K562 (cell line): ENCODE data around the gene PRKAR1B. TPM values are rescaled to one million over a fixed set of nuclear protein-coding genes. Genes with fewer than 3 reads are reported as not detected.

ENCODE experiments used
- ATAC-seq: fragments of 200-7000 bp; cut with Tn5 transposase; 3 replicates; pipeline ENCODE4 v1.9.1; 2020; ENCODE audit warnings: moderate library complexity
- BruUV-seq: library from RNA; stranded (reverse); fragments of 400-500 nt; replicated peaks from 2 replicates; lab custom pipeline; 2021; lab: Mats Ljungman, UMichigan
- CTCF ChIA-PET: fragments of 300-600 bp; formaldehyde crosslinking; extraction: SDS; loops from one replicate; lab custom pipeline; 2021; ENCODE audit warnings: low intra/inter-chr PET ratio; lab: Yijun Ruan, JAX
- POLR2A ChIA-PET: fragments of 300-600, 350-650 bp; sonication (Branson Sonifier 250); formaldehyde crosslinking; extraction: SDS; loops from one replicate; lab custom pipeline; 2021; ENCODE audit warnings: antibody characterized with exemption, inconsistent platforms; lab: Yijun Ruan, JAX
- DNase-seq, 4 experiments: peaks; one replicate each; pipeline versions ENCODE4 v3.0.0 to v3.0.0-alpha.2; 2011 to 2018; ENCODE audit warnings: low spot score in 3 of 4, mixed read lengths in 3 of 4; ENCODE audit errors: extremely low read depth in 1 of 4
- FAIRE-seq: peaks from 2 replicates; lab custom pipeline; 2011; peaks lifted over from hg19 to GRCh38; lab: Jason Lieb, UNC
- H2AFZ ChIP-seq: 2 replicates; pipeline ENCODE4 v1.6.0; 2011; ENCODE audit warnings: low read depth, low read length, control low read depth, inconsistent platforms
- H3K27ac ChIP-seq: fragments of 200-600 bp; 3 replicates; pipeline ENCODE4 v1.8.0; 2011; ENCODE audit warnings: low read depth, mild to moderate bottlenecking, control low read depth, inconsistent platforms, low read length, moderate library complexity, mixed read lengths; ENCODE audit errors: extremely low read depth
- H3K27me3 ChIP-seq, 2 experiments: fragments of 300-600 bp in 1 of 2; 2 replicates in 1 of 2; 3 replicates in 1 of 2; pipeline versions ENCODE4 v1.6.0 to v1.8.0; 2011; ENCODE audit warnings: inconsistent platforms in 2 of 2, low read length in 2 of 2, mild to moderate bottlenecking in 1 of 2, mixed read lengths in 1 of 2, moderate library complexity in 1 of 2; ENCODE audit not compliant: control insufficient read depth in 2 of 2, insufficient read depth in 2 of 2
- H3K36me3 ChIP-seq: fragments of 300-600 bp; 3 replicates; pipeline ENCODE4 v1.8.0; 2011; ENCODE audit warnings: mild to moderate bottlenecking, low read length, inconsistent platforms; ENCODE audit not compliant: control insufficient read depth, insufficient read depth
- H3K4me1 ChIP-seq, 2 experiments: fragments of 200-600 bp in 1 of 2; replicated peaks in 1 of 2; 2 replicates in 1 of 2; 3 replicates in 1 of 2; pipeline versions ENCODE4 v1.5.1 to v1.8.0; 2011; ENCODE audit warnings: inconsistent platforms in 2 of 2, low read length in 2 of 2, mild to moderate bottlenecking in 1 of 2, mixed read lengths in 1 of 2, moderate library complexity in 1 of 2; ENCODE audit not compliant: control insufficient read depth in 2 of 2, insufficient read depth in 2 of 2
- H3K4me2 ChIP-seq: 2 replicates; pipeline ENCODE4 v1.6.1; 2011; ENCODE audit warnings: low read length, control low read depth, inconsistent platforms, mixed read lengths; ENCODE audit not compliant: insufficient read depth
- H3K4me3 ChIP-seq: fragments of 200-600 bp; sonication (generic), shearing (Covaris generic); 2 replicates; pipeline ENCODE4 v1.5.1; 2016; ENCODE audit warnings: control low read depth, inconsistent platforms
- H3K79me2 ChIP-seq: fragments of 200-600 bp; 3 replicates; pipeline ENCODE4 v1.8.0; 2011; ENCODE audit warnings: low read length, inconsistent platforms; ENCODE audit not compliant: control insufficient read depth, insufficient read depth
- H3K9ac ChIP-seq, 2 experiments: 2 replicates each; pipeline versions ENCODE4 v1.6.0 to v1.6.1; 2011; ENCODE audit warnings: low read depth in 2 of 2, low read length in 2 of 2, control low read depth in 1 of 2, inconsistent platforms in 1 of 2, mild to moderate bottlenecking in 1 of 2, mixed read lengths in 1 of 2; ENCODE audit not compliant: insufficient read depth in 1 of 2
- H3K9me1 ChIP-seq: one replicate; pipeline ENCODE4 v1.6.0; 2011; ENCODE audit warnings: inconsistent platforms, mild to moderate bottlenecking, low read length, moderate library complexity; ENCODE audit not compliant: control insufficient read depth, insufficient read depth
- H3K9me3 ChIP-seq: replicated peaks from 2 replicates; pipeline ENCODE4 v1.5.1; 2011; ENCODE audit warnings: low read depth, low read length, inconsistent platforms; ENCODE audit not compliant: control insufficient read depth, insufficient read depth
- H4K20me1 ChIP-seq: replicated peaks from 2 replicates; pipeline ENCODE4 v1.6.1; 2011; ENCODE audit warnings: low read length, inconsistent platforms, mixed read lengths; ENCODE audit not compliant: control insufficient read depth, insufficient read depth
- FOXK1 ChIP-seq: sonication (generic); formaldehyde crosslinking; IDR thresholded peaks from 2 replicates; pipeline ENCODE4 v1.8.0; 2022; ENCODE audit warnings: missing genetic modification reagents, mild to moderate bottlenecking, borderline replicate concordance
- HNRNPLL ChIP-seq: fragments of 200-400 bp; formaldehyde crosslinking; IDR thresholded peaks from 2 replicates; pipeline ENCODE4 v1.6.1; 2017; ENCODE audit warnings: low read length, low read depth, mild to moderate bottlenecking; ENCODE audit not compliant: poor library complexity, severe bottlenecking
- POLR2A ChIP-seq: fragments of 450-650 bp; conservative IDR thresholded peaks from 2 replicates; pipeline ENCODE4 v1.6.1; 2016
- POLR2H ChIP-seq: IDR thresholded peaks from 2 replicates; pipeline ENCODE4 v1.6.1; 2016; ENCODE audit warnings: missing genetic modification characterization, low read depth, mild to moderate bottlenecking, control low read depth, missing compliant biosample characterization, moderate library complexity
- SMAD2 ChIP-seq: fragments of 150-350 bp; IDR thresholded peaks from 2 replicates; pipeline ENCODE4 v1.6.1; 2014; ENCODE audit warnings: low read depth, mild to moderate bottlenecking, low read length
- TSC22D4 ChIP-seq: fragments of 450-650 bp; IDR thresholded peaks from 2 replicates; pipeline ENCODE4 v1.6.1; 2016; ENCODE audit warnings: missing genetic modification characterization, missing biosample characterization, control low read depth
- ZNF146 ChIP-seq: IDR thresholded peaks from one replicate; pipeline ENCODE4 v1.6.1; 2018; ENCODE audit warnings: missing compliant biosample characterization; ENCODE audit not compliant: unreplicated experiment
- ZNF449 ChIP-seq: fragments of 250-450 bp; sonication (Bioruptor Pico); IDR thresholded peaks from 2 replicates; pipeline ENCODE4 v1.8.0; 2022; ENCODE audit warnings: moderate library complexity, mild to moderate bottlenecking, inconsistent platforms
- whole genome bisulfite sequencing: fragments of 100-300 bp; shearing (Covaris generic); methylation state at CpG from one replicate; pipeline ENCODE4 v1.1.6; 2016; ENCODE audit warnings: low coverage, mixed read lengths; ENCODE audit not compliant: insufficient coverage; ENCODE audit errors: missing lambda C conversion rate; 5-methylcytosine and 5-hydroxymethylcytosine counted together
- in situ Hi-C: fragments of 300-500 bp; cut with MboI; formaldehyde crosslinking; loops from 4 replicates; pipeline ENCODE4 v1.15.0; 2018; ENCODE audit warnings: inconsistent platforms, mixed read lengths
- intact Hi-C: fragments of 100-400 bp; cut with micrococcal nuclease; formaldehyde crosslinking; loops from 2 replicates; pipeline ENCODE4 v1.14.2; 2022
- polyA plus RNA-seq, 8 experiments: library from polyadenylated mRNA; depleted of rRNA in 4 of 8; stranded (reverse) in 5 of 8; unstranded in 3 of 8; fragments of >200 nt; fragmentation: Nextera tagmentation in 2 of 8; fragmentation: Illumina TruSeq in 1 of 8; extraction: Ambion mirVana in 2 of 8; extraction: Trizol in 1 of 8; gene quantifications; 2 replicates each; pipeline versions ENCODE4 v1.2.1 to v1.2.3, GENCODE V29; 2011 to 2014; ENCODE audit warnings: inconsistent platforms in 1 of 8, missing spikeins in 1 of 8
- total RNA-seq, 7 experiments: library from RNA; depleted of rRNA in 6 of 7; stranded (reverse); fragments of >200 nt in 6 of 7; fragmentation: Illumina TruSeq in 2 of 7; extraction: Trizol in 2 of 7; gene quantifications; 2 replicates each; pipeline versions ENCODE4 v1.2.1 to v1.2.3, GENCODE V29; 2011 to 2021; ENCODE audit warnings: low replicate concordance in 1 of 7
- TF ChIP-seq, protein P1 (sequence below): sonication (generic); formaldehyde crosslinking; IDR thresholded peaks from 2 replicates; pipeline ENCODE4 v1.9.0; 2022; ENCODE audit warnings: mild to moderate bottlenecking, missing genetic modification reagents
- TF ChIP-seq, protein P2 (sequence below): fragments of 250-450 bp; sonication (Bioruptor Pico); IDR thresholded peaks from 2 replicates; pipeline ENCODE4 v1.5.0; 2021; ENCODE audit warnings: mild to moderate bottlenecking, moderate library complexity

The PRKAR1B gene
- total and polyA plus RNA-seq, 9 of the 15 experiments (the other 6 are each of a cell fraction or from before 2014, with no cell fraction given), result 0.99 to 30.5 (median 12.7) TPM

GRCh38 chr7:683526-684205 is 43.4 kb downstream of the PRKAR1B start:
- intact Hi-C loops, result no loop called here
- BruUV-seq, result no TSS peak
- H3K9me1 ChIP-seq, result no peaks in the 10 kb centered on the region
- no peaks in the 10 kb centered on the region for H3K79me2 ChIP-seq
- H3K9ac ChIP-seq, result no peak overlapping the region
- no peaks in the 10 kb centered on the region for H3K27me3 ChIP-seq
- 80% methylated on average over 14 of the region's 19 CpGs for WGBS
- TF ChIP-seq ZNF449 (no peak), POLR2A (no peak)
- TF ChIP-seq, protein P1, sequence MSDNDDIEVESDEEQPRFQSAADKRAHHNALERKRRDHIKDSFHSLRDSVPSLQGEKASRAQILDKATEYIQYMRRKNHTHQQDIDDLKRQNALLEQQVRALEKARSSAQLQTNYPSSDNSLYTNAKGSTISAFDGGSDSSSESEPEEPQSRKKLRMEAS, result 0 out of 2 replicates have a peak, but pooled peaks have one; percentile 12
- TF ChIP-seq, all 486 proteins: peak for 1
- Histone ChIP-seq H2AFZ (no peak overlapping the region), H3K27ac (no peak overlapping the region), H3K4me1 (no peaks in the 10 kb centered on the region), H4K20me1 (no peaks in the 10 kb centered on the region), H3K36me3 (peaks cover 17% of the 10 kb centered on the region; the same call in 2 of the 3 replicates), H3K9me3 (peaks cover 25% of the 10 kb centered on the region), H3K4me2 (no peak overlapping the region), H3K4me3 (no peak overlapping the region)
- ATAC-seq, result no peak
- no peak for FAIRE-seq
- ChIA-PET CTCF (no interaction called here), POLR2A (no interaction called here)
- in situ Hi-C loops, result no loop called here
- DNase-seq, result no peak

GRCh38 chr7:682810-683209 is 44.3 kb downstream of the PRKAR1B start:
- no peaks in the 10 kb centered on the region for H3K9me1 ChIP-seq
- H3K36me3 ChIP-seq, result peaks cover 20% of the 10 kb centered on the region; the same call in 2 of the 3 replicates
- no peaks in the 10 kb centered on the region for H3K27me3 ChIP-seq
- H3K4me1 ChIP-seq, result no peaks in the 10 kb centered on the region
- H3K9ac ChIP-seq, result no peak overlapping the region
- no peak overlapping the region for H3K4me3 ChIP-seq
- FAIRE-seq, result no peak
- no peak overlapping the region for H3K4me2 ChIP-seq
- 93% methylated on average over 11 of the region's 11 CpGs for WGBS
- no peaks in the 10 kb centered on the region for H4K20me1 ChIP-seq
- no peak for ATAC-seq
- BruUV-seq, result no TSS peak
- H3K79me2 ChIP-seq, result no peaks in the 10 kb centered on the region
- H3K9me3 ChIP-seq, result peaks cover 21% of the 10 kb centered on the region
- ChIA-PET POLR2A (no interaction called here), CTCF (no interaction called here)
- H2AFZ ChIP-seq, result no peak overlapping the region
- intact Hi-C loops, result no loop called here
- H3K27ac ChIP-seq, result no peak overlapping the region
- in situ Hi-C loops, result no loop called here
- DNase-seq, result no peak
- TF ChIP-seq POLR2H (tag) (no peak), SMAD2 (no peak), ZNF146 (no peak), TSC22D4 (tag) (no peak), FOXK1 (CRISPR knock-in tag) (no peak), HNRNPLL (no peak)
- TF ChIP-seq, protein P2, sequence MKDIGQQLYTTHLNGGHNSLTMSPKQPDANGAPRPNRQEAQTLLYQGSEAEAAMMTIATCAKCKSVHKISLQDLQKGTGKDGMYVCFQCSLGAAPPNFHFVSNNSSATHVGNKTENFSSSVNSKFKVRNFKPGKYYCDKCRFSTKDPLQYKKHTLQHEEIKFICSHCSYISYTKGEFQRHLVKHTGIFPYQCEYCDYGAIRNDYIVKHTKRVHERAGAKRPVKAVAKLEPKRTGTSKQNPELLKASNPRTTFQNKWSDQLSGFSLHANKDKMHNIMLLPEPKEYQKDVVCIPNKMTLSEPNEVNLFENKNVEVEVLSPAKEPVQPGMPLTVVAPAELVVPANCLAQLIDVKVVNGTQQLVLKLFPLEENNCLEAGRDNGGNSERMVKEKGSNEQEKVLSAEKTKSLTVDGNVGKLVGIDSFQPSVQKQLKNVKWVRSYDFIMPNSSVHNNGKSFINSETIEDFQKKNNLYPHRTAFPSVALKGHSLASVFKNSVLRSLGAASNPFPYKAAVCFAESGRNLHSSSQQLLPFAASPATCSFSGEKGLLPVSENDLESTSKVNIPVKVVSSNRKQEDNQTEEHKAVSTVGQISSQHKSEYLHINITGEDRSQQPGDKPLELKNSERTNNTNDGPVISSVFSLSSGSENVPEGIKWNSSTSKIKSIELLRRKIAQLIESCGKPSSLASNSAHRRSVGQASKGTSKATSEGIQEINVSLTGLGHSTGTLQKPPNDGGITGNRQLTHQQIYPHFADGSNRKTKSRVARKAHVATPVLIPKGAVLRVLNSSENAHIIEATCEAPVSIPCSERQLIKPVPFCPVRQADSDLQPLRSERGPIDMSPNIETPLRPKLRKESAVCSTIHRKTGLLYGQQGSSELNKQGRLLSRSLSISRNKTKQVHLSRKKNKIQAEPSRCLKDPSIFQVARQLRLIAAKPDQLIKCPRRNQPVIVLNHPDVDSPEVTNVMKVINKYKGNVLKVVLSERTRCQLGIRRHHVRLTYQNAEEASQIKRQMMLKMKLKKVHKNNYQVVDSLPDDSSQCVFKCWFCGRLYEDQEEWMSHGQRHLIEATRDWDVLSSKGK, result no peak
- TF ChIP-seq, all 486 proteins: peak for 0
